ENCODE results near the gene KRT8. TPM values are rescaled to one million over a fixed set of nuclear protein-coding genes. Genes with fewer than 3 reads are reported as not detected.

Gene KRT8
- total and polyA plus RNA-seq, 7 donors: 20.6 to 3,526 (median 63.1) TPM

DNA sequence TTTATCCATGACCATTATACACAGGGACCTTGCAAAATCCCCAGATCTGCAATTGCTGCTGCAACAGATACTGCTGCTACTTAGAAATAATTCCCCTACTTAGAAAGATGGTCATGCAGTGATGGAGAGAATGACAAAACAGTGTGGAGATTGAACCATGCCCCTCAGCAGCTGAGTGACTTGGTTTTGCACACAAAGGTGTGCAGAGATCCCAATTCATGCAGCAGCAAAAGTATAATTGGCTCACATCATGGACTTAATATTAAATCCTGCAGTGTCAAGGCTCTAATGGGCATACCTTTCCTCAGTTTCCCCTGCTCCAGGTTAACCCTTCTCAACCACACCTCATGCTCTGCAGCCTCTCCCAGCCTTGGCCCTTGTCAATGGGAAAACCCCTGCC, 53.1 kb downstream of the KRT8 start:
- DNase-seq: no peak
- TF ChIP-seq POLR2A (IDR thresholded peaks at IDR 0.05): no peak
- TF ChIP-seq, protein P1, sequence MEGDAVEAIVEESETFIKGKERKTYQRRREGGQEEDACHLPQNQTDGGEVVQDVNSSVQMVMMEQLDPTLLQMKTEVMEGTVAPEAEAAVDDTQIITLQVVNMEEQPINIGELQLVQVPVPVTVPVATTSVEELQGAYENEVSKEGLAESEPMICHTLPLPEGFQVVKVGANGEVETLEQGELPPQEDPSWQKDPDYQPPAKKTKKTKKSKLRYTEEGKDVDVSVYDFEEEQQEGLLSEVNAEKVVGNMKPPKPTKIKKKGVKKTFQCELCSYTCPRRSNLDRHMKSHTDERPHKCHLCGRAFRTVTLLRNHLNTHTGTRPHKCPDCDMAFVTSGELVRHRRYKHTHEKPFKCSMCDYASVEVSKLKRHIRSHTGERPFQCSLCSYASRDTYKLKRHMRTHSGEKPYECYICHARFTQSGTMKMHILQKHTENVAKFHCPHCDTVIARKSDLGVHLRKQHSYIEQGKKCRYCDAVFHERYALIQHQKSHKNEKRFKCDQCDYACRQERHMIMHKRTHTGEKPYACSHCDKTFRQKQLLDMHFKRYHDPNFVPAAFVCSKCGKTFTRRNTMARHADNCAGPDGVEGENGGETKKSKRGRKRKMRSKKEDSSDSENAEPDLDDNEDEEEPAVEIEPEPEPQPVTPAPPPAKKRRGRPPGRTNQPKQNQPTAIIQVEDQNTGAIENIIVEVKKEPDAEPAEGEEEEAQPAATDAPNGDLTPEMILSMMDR (IDR thresholded peaks at IDR 0.05): no peak
- TF ChIP-seq POLR2AphosphoS5 (IDR thresholded peaks at IDR 0.05): no peak
- no peak for TF ChIP-seq EP300 (IDR thresholded peaks at IDR 0.05)
- Histone ChIP-seq H3K36me3 (no peaks in the 10 kb centered on the region), H3K27me3 (no peaks in the 10 kb centered on the region), H3K27ac (no peak overlapping the region), H3K4me1 (no peaks in the 10 kb centered on the region), H3K4me3 (no peak overlapping the region), H3K9me3 (no peaks in the 10 kb centered on the region)
- intact Hi-C loops (cut with DNase I): no loop called here

DNA sequence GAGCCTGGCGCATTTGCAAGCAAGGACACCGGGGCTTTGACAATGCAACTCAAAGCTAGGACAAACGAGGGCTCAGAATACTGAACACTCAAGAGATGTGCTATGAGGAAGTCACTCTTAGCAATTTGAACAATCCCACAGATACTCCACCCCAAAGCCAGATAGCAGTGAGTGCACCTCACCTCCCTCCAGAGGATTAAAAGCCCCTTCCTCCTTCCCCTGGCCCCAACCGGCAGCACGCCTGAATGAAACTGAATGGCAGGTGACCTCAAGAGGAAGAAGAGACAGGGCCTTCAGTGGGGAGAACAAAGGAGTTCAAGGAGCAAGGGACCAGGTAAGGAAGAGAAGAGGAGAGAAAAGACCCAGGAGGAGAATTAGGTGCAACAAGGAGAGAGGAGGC, 54.2 kb downstream of the KRT8 start:
- Histone ChIP-seq H3K4me1 (no peaks in the 10 kb centered on the region), H3K9me3 (no peaks in the 10 kb centered on the region), H3K27ac (no peak overlapping the region), H3K4me3 (no peak overlapping the region), H3K27me3 (no peaks in the 10 kb centered on the region), H3K36me3 (no peaks in the 10 kb centered on the region)
- DNase-seq: no peak
- intact Hi-C loops (cut with DNase I): no loop called here
- TF ChIP-seq POLR2AphosphoS5 (IDR thresholded peaks at IDR 0.05) (no peak), POLR2A (IDR thresholded peaks at IDR 0.05) (no peak), EP300 (IDR thresholded peaks at IDR 0.05) (no peak)
- TF ChIP-seq, protein P1 (IDR thresholded peaks at IDR 0.05): no peak
- WGBS, 2 donors: 74 to 88% methylated on average over 5 of the region's 5 CpGs

DNA sequence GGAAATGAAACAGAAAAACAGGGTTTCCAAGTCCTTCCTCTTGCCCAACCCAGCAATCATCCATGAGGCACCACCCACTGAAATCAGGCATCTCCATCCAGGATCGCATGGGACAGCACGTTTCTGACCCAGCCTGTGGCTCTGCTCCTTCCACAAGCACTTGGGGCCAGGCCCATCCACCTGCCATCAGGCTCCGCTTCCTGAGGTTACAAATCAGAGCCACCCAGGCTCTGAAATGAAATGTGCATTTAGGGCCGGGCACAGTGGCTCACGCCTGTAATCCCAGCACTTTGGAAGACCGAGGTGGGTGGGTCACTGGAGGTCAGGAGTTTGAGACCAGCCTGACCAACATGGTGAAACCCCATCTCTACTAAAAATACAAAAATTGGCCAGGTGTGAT, 55.4 kb downstream of the KRT8 start:
- intact Hi-C loops (cut with DNase I): no loop called here
- no peaks in the 10 kb centered on the region for H3K36me3 ChIP-seq
- H3K9me3 ChIP-seq: no peaks in the 10 kb centered on the region
- 81 to 87% methylated on average over 6 of the region's 6 CpGs for WGBS, 2 donors
- H3K4me1 ChIP-seq: no peaks in the 10 kb centered on the region
- no peaks in the 10 kb centered on the region for H3K27me3 ChIP-seq
- no peak overlapping the region for H3K27ac ChIP-seq
- TF ChIP-seq EP300 (IDR thresholded peaks at IDR 0.05) (no peak), POLR2AphosphoS5 (IDR thresholded peaks at IDR 0.05) (no peak), POLR2A (IDR thresholded peaks at IDR 0.05) (no peak)
- TF ChIP-seq, protein P1 (IDR thresholded peaks at IDR 0.05): no peak
- no peak for DNase-seq
- H3K4me3 ChIP-seq: no peak overlapping the region

DNA sequence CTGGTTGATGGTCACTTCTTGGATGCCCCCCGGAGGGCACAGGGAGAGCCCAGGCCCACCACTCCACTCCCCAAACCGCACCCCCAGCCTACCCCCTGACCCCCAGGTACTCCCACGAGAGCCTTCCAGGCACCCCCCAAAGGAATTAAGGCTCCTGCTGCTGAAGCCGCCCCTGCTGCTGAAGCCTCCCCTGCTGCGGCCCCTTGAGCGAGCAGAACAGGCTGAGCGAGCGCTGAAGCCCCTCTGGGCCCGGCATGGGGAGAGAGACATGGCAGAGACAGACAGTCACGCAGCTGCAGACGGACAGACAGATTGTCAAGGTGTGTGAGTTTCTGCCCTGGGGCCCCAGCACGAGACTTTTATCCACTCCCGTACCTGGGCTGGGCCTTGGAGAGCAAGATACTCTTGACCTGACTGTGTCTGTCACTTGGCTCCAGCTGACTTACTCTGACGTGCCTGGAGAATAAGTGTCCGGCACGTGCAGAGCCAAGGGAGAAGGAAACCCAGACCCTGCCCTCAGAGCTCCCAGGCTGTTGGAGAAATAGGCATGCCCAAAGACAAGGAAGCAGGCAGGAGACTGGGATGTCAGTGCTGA, 56.1 kb downstream of the KRT8 start, which contains the start of gene KRT78:
TSS of gene KRT78 (minus strand) at position 334 of the 595 bp plus-strand sequence. CDS start at position 270, 64 bp downstream.
- intact Hi-C loops (cut with DNase I): no loop called here
- no peak for DNase-seq
- Histone ChIP-seq H3K27ac (no peak within 1 kb of the TSS), H3K27me3 (no peaks in the 10 kb centered on the region), H3K36me3 (no peaks in the 10 kb centered on the region), H3K9me3 (no peaks in the 10 kb centered on the region), H3K4me1 (no peaks in the 10 kb centered on the region), H3K4me3 (no peak within 1 kb of the TSS)
- 86 to 87% methylated on average over 16 of the region's 16 CpGs for WGBS, 2 donors
- TF ChIP-seq, protein P1 (IDR thresholded peaks at IDR 0.05): no peak
- TF ChIP-seq POLR2AphosphoS5 (IDR thresholded peaks at IDR 0.05): no peak
- TF ChIP-seq EP300 (IDR thresholded peaks at IDR 0.05): no peak
- TF ChIP-seq POLR2A (IDR thresholded peaks at IDR 0.05): no peak

All from sigmoid colon (tissue), 7 donors.